HUES64 (cell line): ENCODE measurements around the gene IL4.

ENCODE experiments used
- H3K27ac ChIP-seq: 2 replicates; pipeline ENCODE4 v1.7.0; 2013; ENCODE audit warnings: low read depth, low read length, inconsistent platforms
- H3K27me3 ChIP-seq: 2 replicates; pipeline ENCODE4 v1.6.1; 2013; ENCODE audit warnings: mild to moderate bottlenecking, low read length; ENCODE audit not compliant: insufficient read depth
- H3K36me3 ChIP-seq: 2 replicates; pipeline ENCODE4 v1.6.1; 2013; ENCODE audit warnings: mild to moderate bottlenecking, low read length; ENCODE audit not compliant: insufficient read depth
- H3K4me1 ChIP-seq: 2 replicates; pipeline ENCODE4 v1.6.1; 2013; ENCODE audit warnings: mild to moderate bottlenecking, low read length, moderate library complexity; ENCODE audit not compliant: insufficient read depth
- H3K4me3 ChIP-seq: 2 replicates; pipeline ENCODE4 v1.5.1; 2013; ENCODE audit warnings: mild to moderate bottlenecking, low read length, moderate library complexity
- H3K9ac ChIP-seq: 2 replicates; pipeline ENCODE4 v1.6.1; 2013; ENCODE audit warnings: mild to moderate bottlenecking, low read depth, low read length
- H3K9me3 ChIP-seq: 2 replicates; pipeline ENCODE4 v1.6.1; 2013; ENCODE audit warnings: low read depth, low read length; ENCODE audit not compliant: insufficient read depth
- WGBS: fragments of 150-250, 120-280 bp; methylation state at CpG from one replicate; pipeline ENCODE4 v1.1.7; 2013; ENCODE audit warnings: missing lambda C conversion rate; 5-methylcytosine and 5-hydroxymethylcytosine counted together

IL4 gene

GRCh38 chr5:132677682-132678400, 4.1 kb downstream of the IL4 start:
- Histone ChIP-seq H3K27me3 (no peaks in the 10 kb centered on the region), H3K4me1 (no peaks in the 10 kb centered on the region), H3K36me3 (no peaks in the 10 kb centered on the region), H3K4me3 (no peak overlapping the region), H3K9me3 (no peaks in the 10 kb centered on the region), H3K9ac (no peak overlapping the region), H3K27ac (no peak overlapping the region)
- WGBS, result 89% methylated on average over 13 of the region's 15 CpGs

- Histone ChIP-seq H3K4me3 (no peak overlapping the region), H3K36me3 (no peaks in the 10 kb centered on the region), H3K9ac (no peak overlapping the region), H3K9me3 (no peaks in the 10 kb centered on the region), H3K4me1 (no peaks in the 10 kb centered on the region), H3K27me3 (no peaks in the 10 kb centered on the region), H3K27ac (no peak overlapping the region)
- 100% methylated on average over 1 of the region's 1 CpG for WGBS
Observed at GRCh38 chr5:132678735-132679134, 4.9 kb downstream of the IL4 start.

GRCh38 chr5:132679166-132679565, 5.4 kb downstream of the IL4 start:
- Histone ChIP-seq H3K36me3 (no peaks in the 10 kb centered on the region), H3K27me3 (no peaks in the 10 kb centered on the region), H3K4me3 (no peak overlapping the region), H3K4me1 (no peaks in the 10 kb centered on the region), H3K27ac (no peak overlapping the region), H3K9me3 (no peaks in the 10 kb centered on the region), H3K9ac (no peak overlapping the region)
- WGBS, result 91% methylated on average over 7 of the region's 7 CpGs

GRCh38 chr5:132679717-132680380, 6.1 kb downstream of the IL4 start:
- Histone ChIP-seq H3K4me3 (no peak overlapping the region), H3K27me3 (no peaks in the 10 kb centered on the region), H3K27ac (no peak overlapping the region), H3K36me3 (no peaks in the 10 kb centered on the region), H3K4me1 (no peaks in the 10 kb centered on the region), H3K9ac (no peak overlapping the region), H3K9me3 (no peaks in the 10 kb centered on the region)
- WGBS, result 93% methylated on average over 15 of the region's 15 CpGs

- Histone ChIP-seq H3K9ac (no peak overlapping the region), H3K4me3 (no peak overlapping the region), H3K27me3 (no peaks in the 10 kb centered on the region), H3K9me3 (no peaks in the 10 kb centered on the region), H3K27ac (no peak overlapping the region), H3K36me3 (no peaks in the 10 kb centered on the region), H3K4me1 (no peaks in the 10 kb centered on the region)
- 89% methylated on average over 8 of the region's 8 CpGs for WGBS
Observed at GRCh38 chr5:132680780-132681475, 7.1 kb downstream of the IL4 start.

- 95% methylated on average over 2 of the region's 2 CpGs for WGBS
- H3K9me3 ChIP-seq, result no peaks in the 10 kb centered on the region
- H3K27ac ChIP-seq, result no peak overlapping the region
- no peak overlapping the region for H3K9ac ChIP-seq
- H3K4me1 ChIP-seq, result no peaks in the 10 kb centered on the region
- H3K27me3 ChIP-seq, result no peaks in the 10 kb centered on the region
- H3K36me3 ChIP-seq, result no peaks in the 10 kb centered on the region
- no peak overlapping the region for H3K4me3 ChIP-seq
Observed at GRCh38 chr5:132681476-132681831, 7.7 kb downstream of the IL4 start.

- 95% methylated on average over 4 of the region's 4 CpGs for WGBS
- H3K27me3 ChIP-seq, result no peaks in the 10 kb centered on the region
- no peak overlapping the region for H3K9ac ChIP-seq
- no peaks in the 10 kb centered on the region for H3K4me1 ChIP-seq
- no peaks in the 10 kb centered on the region for H3K9me3 ChIP-seq
- H3K27ac ChIP-seq, result no peak overlapping the region
- H3K4me3 ChIP-seq, result no peak overlapping the region
- H3K36me3 ChIP-seq, result no peaks in the 10 kb centered on the region
Observed at GRCh38 chr5:132681983-132682382, 8.2 kb downstream of the IL4 start.

GRCh38 chr5:132684491-132684890, 10.7 kb downstream of the IL4 start:
- no peaks in the 10 kb centered on the region for H3K36me3 ChIP-seq
- WGBS, result 95% methylated on average over 5 of the region's 6 CpGs
- H3K9ac ChIP-seq, result no peak overlapping the region
- H3K4me3 ChIP-seq, result no peak overlapping the region
- no peak overlapping the region for H3K27ac ChIP-seq
- no peaks in the 10 kb centered on the region for H3K27me3 ChIP-seq
- H3K9me3 ChIP-seq, result no peaks in the 10 kb centered on the region
- no peaks in the 10 kb centered on the region for H3K4me1 ChIP-seq

- H3K27me3 ChIP-seq, result no peaks in the 10 kb centered on the region
- no peak overlapping the region for H3K27ac ChIP-seq
- H3K4me1 ChIP-seq, result no peaks in the 10 kb centered on the region
- no peak overlapping the region for H3K9ac ChIP-seq
- no peaks in the 10 kb centered on the region for H3K9me3 ChIP-seq
- H3K36me3 ChIP-seq, result no peaks in the 10 kb centered on the region
- WGBS, result 94% methylated on average over 11 of the region's 12 CpGs
- H3K4me3 ChIP-seq, result no peak overlapping the region
Observed at GRCh38 chr5:132684922-132685720, 11.3 kb downstream of the IL4 start.

- Histone ChIP-seq H3K9ac (no peak overlapping the region), H3K9me3 (no peaks in the 10 kb centered on the region), H3K27me3 (no peaks in the 10 kb centered on the region), H3K4me3 (no peak overlapping the region), H3K4me1 (no peaks in the 10 kb centered on the region), H3K27ac (no peak overlapping the region), H3K36me3 (no peaks in the 10 kb centered on the region)
- 92% methylated on average over 3 of the region's 3 CpGs for WGBS
Observed at GRCh38 chr5:132686193-132686592, 12.4 kb downstream of the IL4 start.

- WGBS, result 89% methylated on average over 5 of the region's 5 CpGs
- no peaks in the 10 kb centered on the region for H3K4me1 ChIP-seq
- no peaks in the 10 kb centered on the region for H3K27me3 ChIP-seq
- no peak overlapping the region for H3K27ac ChIP-seq
- H3K9ac ChIP-seq, result no peak overlapping the region
- H3K36me3 ChIP-seq, result no peaks in the 10 kb centered on the region
- H3K4me3 ChIP-seq, result no peak overlapping the region
- H3K9me3 ChIP-seq, result no peaks in the 10 kb centered on the region
Observed at GRCh38 chr5:132687995-132688394, 14.2 kb downstream of the IL4 start.
